Memory B cell (primary cell): Measurements from ENCODE around the gene BEAN1.

ENCODE experiments used
- ATAC-seq: fragments of 150-1000 bp; cut with Tn5 transposase; 2 replicates; pipeline ENCODE4 v1.10.0; 2021; ENCODE audit warnings: low read depth, mild to moderate bottlenecking, moderate library complexity
- DNase-seq, 2 donors: peaks; one replicate each; pipeline ENCODE4 v3.0.0; 2022; ENCODE audit warnings: low spot score in 2 of 2
- H3K27ac Mint-ChIP-seq: one replicate; pipeline ENCODE4 v1.8.0; 2022; ENCODE audit warnings: mild to moderate bottlenecking, moderate library complexity, mixed read lengths
- H3K27me3 Mint-ChIP-seq: one replicate; pipeline ENCODE4 v1.8.0; 2022; ENCODE audit warnings: mixed read lengths
- H3K36me3 Mint-ChIP-seq: one replicate; pipeline ENCODE4 v1.8.0; 2022; ENCODE audit warnings: mild to moderate bottlenecking, mixed read lengths
- H3K4me1 Mint-ChIP-seq: one replicate; pipeline ENCODE4 v1.8.0; 2022; ENCODE audit warnings: mixed read lengths
- H3K4me3 Mint-ChIP-seq: one replicate; pipeline ENCODE4 v1.8.0; 2022; ENCODE audit warnings: mild to moderate bottlenecking, moderate library complexity, mixed read lengths
- H3K9me3 Mint-ChIP-seq: one replicate; pipeline ENCODE4 v1.8.0; 2022; ENCODE audit warnings: mixed read lengths

BEAN1 gene

GRCh38 chr16:66470556-66470955, 43.5 kb downstream of the BEAN1 start:
- ATAC-seq = no peak
- DNase-seq = no peak
- Mint-ChIP-seq H3K9me3 (peaks cover 2% of the 10 kb centered on the region), H3K27ac (no peak overlapping the region), H3K36me3 (peaks cover 4% of the 10 kb centered on the region), H3K4me1 (peaks cover 13% of the 10 kb centered on the region), H3K27me3 (peaks cover 30% of the 10 kb centered on the region), H3K4me3 (no peak overlapping the region)

- Mint-ChIP-seq H3K36me3 (peaks cover 3% of the 10 kb centered on the region), H3K4me3 (no peak overlapping the region), H3K27ac (no peak overlapping the region), H3K27me3 (peaks cover 27% of the 10 kb centered on the region), H3K9me3 (peaks cover under 1% of the 10 kb centered on the region), H3K4me1 (peaks cover 13% of the 10 kb centered on the region)
- DNase-seq (no peak), ATAC-seq (no peak)
Observed at GRCh38 chr16:66471264-66471663, 44.2 kb downstream of the BEAN1 start.

GRCh38 chr16:66471716-66472393, 44.8 kb downstream of the BEAN1 start:
- peaks cover 2% of the 10 kb centered on the region for H3K36me3 Mint-ChIP-seq
- no peak overlapping the region for H3K27ac Mint-ChIP-seq
- no peaks in the 10 kb centered on the region for H3K9me3 Mint-ChIP-seq
- no peak overlapping the region for H3K4me3 Mint-ChIP-seq
- DNase-seq (no peak), ATAC-seq (no peak)
- H3K27me3 Mint-ChIP-seq = peaks cover 24% of the 10 kb centered on the region
- H3K4me1 Mint-ChIP-seq = peaks cover 13% of the 10 kb centered on the region

GRCh38 chr16:66473051-66473571, 46.0 kb downstream of the BEAN1 start:
- no peak for DNase-seq

GRCh38 chr16:66473654-66474519, 46.8 kb downstream of the BEAN1 start:
- DNase-seq (no peak), ATAC-seq (no peak)
- peaks cover 19% of the 10 kb centered on the region for H3K4me1 Mint-ChIP-seq
- H3K27me3 Mint-ChIP-seq = peaks cover 16% of the 10 kb centered on the region
- no peak overlapping the region for H3K4me3 Mint-ChIP-seq
- H3K9me3 Mint-ChIP-seq = no peaks in the 10 kb centered on the region
- H3K27ac Mint-ChIP-seq = no peak overlapping the region
- H3K36me3 Mint-ChIP-seq = peaks cover 2% of the 10 kb centered on the region

More at GRCh38 chr16:66473051-66473571, 46.0 kb downstream of the BEAN1 start:
- Mint-ChIP-seq H3K27ac (no peak overlapping the region), H3K4me1 (peaks cover 15% of the 10 kb centered on the region), H3K4me3 (no peak overlapping the region), H3K27me3 (peaks cover 20% of the 10 kb centered on the region), H3K9me3 (no peaks in the 10 kb centered on the region), H3K36me3 (peaks cover 2% of the 10 kb centered on the region)
- ATAC-seq = no peak

- Mint-ChIP-seq H3K27me3 (peaks cover 12% of the 10 kb centered on the region), H3K4me3 (no peak overlapping the region), H3K4me1 (peaks cover 19% of the 10 kb centered on the region), H3K9me3 (no peaks in the 10 kb centered on the region), H3K36me3 (peaks cover 2% of the 10 kb centered on the region), H3K27ac (no peak overlapping the region)
- peak; percentile 96 for ATAC-seq
- DNase-seq = peak in 1 of 2 donors; percentile 64
Observed at GRCh38 chr16:66474750-66475199, 47.7 kb downstream of the BEAN1 start.

GRCh38 chr16:66475232-66475631, 48.1 kb downstream of the BEAN1 start:
- H3K36me3 Mint-ChIP-seq = no peaks in the 10 kb centered on the region
- no peak for DNase-seq

GRCh38 chr16:66476328-66477027, 49.4 kb downstream of the BEAN1 start:
- ATAC-seq (no peak), DNase-seq (peak in 1 of 2 donors; percentile 20)

More at GRCh38 chr16:66475232-66475631, 48.1 kb downstream of the BEAN1 start:
- no peak overlapping the region for H3K4me3 Mint-ChIP-seq
- H3K27me3 Mint-ChIP-seq = peaks cover 8% of the 10 kb centered on the region
- no peaks in the 10 kb centered on the region for H3K9me3 Mint-ChIP-seq
- H3K4me1 Mint-ChIP-seq = peaks cover 17% of the 10 kb centered on the region
- no peak for ATAC-seq
- H3K27ac Mint-ChIP-seq = no peak overlapping the region

GRCh38 chr16:66477028-66477515, 50.0 kb downstream of the BEAN1 start:
- Mint-ChIP-seq H3K36me3 (no peaks in the 10 kb centered on the region), H3K4me3 (no peak overlapping the region), H3K27ac (no peak overlapping the region), H3K27me3 (peaks cover 4% of the 10 kb centered on the region), H3K4me1 (peaks cover 16% of the 10 kb centered on the region), H3K9me3 (no peaks in the 10 kb centered on the region)
- ATAC-seq = no peak
- no peak for DNase-seq

More at GRCh38 chr16:66476328-66477027, 49.4 kb downstream of the BEAN1 start:
- no peaks in the 10 kb centered on the region for H3K36me3 Mint-ChIP-seq
- no peaks in the 10 kb centered on the region for H3K9me3 Mint-ChIP-seq
- peaks cover 6% of the 10 kb centered on the region for H3K27me3 Mint-ChIP-seq
- H3K27ac Mint-ChIP-seq = no peak overlapping the region
- no peak overlapping the region for H3K4me3 Mint-ChIP-seq
- peaks cover 16% of the 10 kb centered on the region for H3K4me1 Mint-ChIP-seq

- peaks cover 24% of the 10 kb centered on the region for H3K4me1 Mint-ChIP-seq
- DNase-seq = peak; percentile 68 to 70
- peak; percentile 65 for ATAC-seq
- no peak overlapping the region for H3K4me3 Mint-ChIP-seq
- no peak overlapping the region for H3K27ac Mint-ChIP-seq
- H3K27me3 Mint-ChIP-seq = peaks cover 1% of the 10 kb centered on the region
- H3K9me3 Mint-ChIP-seq = no peaks in the 10 kb centered on the region
- no peaks in the 10 kb centered on the region for H3K36me3 Mint-ChIP-seq
Observed at GRCh38 chr16:66478733-66479511, 51.8 kb downstream of the BEAN1 start.

GRCh38 chr16:66479661-66480264, 52.7 kb downstream of the BEAN1 start:
- H3K4me3 Mint-ChIP-seq = no peak overlapping the region
- H3K9me3 Mint-ChIP-seq = no peaks in the 10 kb centered on the region
- H3K36me3 Mint-ChIP-seq = no peaks in the 10 kb centered on the region
- peaks cover 26% of the 10 kb centered on the region for H3K4me1 Mint-ChIP-seq
- H3K27me3 Mint-ChIP-seq = no peaks in the 10 kb centered on the region
- DNase-seq = no peak
- ATAC-seq = no peak
- H3K27ac Mint-ChIP-seq = no peak overlapping the region

GRCh38 chr16:66480265-66481080, 53.4 kb downstream of the BEAN1 start:
- ATAC-seq (no peak), DNase-seq (no peak)
- Mint-ChIP-seq H3K4me3 (no peak overlapping the region), H3K9me3 (no peaks in the 10 kb centered on the region), H3K4me1 (peaks cover 23% of the 10 kb centered on the region), H3K27ac (no peak overlapping the region), H3K36me3 (no peaks in the 10 kb centered on the region), H3K27me3 (no peaks in the 10 kb centered on the region)
